ENCODE measurements around the gene GSTO2. TPM values are rescaled to one million over a fixed set of nuclear protein-coding genes. Genes with fewer than 3 reads are reported as not detected.
A peak's percentile ranks its signal among the peaks of the same experiment; 100 is the strongest.

Gene GSTO2
- total and polyA plus RNA-seq, 10 of the 15 experiments (the other 5 are each of a cell fraction or from before 2014, with no cell fraction given): 0.16 to 0.86 (median 0.46) TPM

DNA sequence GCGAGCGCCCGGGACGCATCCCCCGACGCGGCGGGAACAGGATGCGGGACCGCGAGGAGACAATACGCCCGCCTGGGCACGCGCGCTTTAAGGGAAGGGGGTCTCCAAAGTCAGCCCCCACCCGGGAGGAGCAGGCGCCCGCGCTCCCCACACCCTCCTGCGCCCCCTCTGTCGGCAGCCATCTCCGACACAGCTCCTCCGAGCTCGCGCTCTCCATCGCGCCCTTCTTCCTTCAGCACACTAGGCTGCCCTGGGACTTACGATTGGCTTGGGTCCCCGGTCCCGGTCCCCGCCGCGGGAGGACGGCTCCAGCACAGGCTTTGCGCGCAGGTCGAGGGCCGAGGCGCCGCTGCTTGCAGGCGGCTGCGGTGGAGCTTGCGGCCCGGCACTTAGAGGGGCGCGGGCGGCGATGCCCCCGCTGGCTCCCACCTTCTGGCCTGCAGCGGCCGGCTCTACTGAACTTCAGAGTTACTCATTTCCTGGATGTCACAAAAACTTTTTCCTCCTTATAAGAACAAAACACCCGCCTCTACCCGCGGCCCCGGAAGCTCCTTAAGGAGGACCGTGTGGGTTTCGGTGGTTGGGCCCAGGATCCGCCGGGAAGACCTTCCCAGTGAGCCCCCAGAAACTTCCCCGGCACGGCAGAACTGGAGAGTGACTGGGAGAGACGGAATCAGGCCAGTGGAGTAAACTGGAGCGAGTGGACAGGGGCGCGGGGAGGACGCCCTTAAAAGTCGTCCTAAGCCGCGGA is 69.2 kb downstream of the GSTO2 start, which contains the start of gene ITPRIP (continued):
- TF ChIP-seq PRDM15 (CRISPR knock-in tag; IDR thresholded peaks at IDR 0.05) (no peak), BCLAF1 (IDR thresholded peaks at IDR 0.05) (no peak), ZNF384 (IDR thresholded peaks at IDR 0.05; ENCODE audit: borderline replicate concordance, low read depth, low read length) (no peak), CBX5 (IDR thresholded peaks at IDR 0.05; ENCODE audit: low read depth) (no peak), SUPT20H (IDR thresholded peaks at IDR 0.05; ENCODE audit: borderline replicate concordance, control insufficient read depth, low read depth, low read length) (no peak), EGR1 (IDR thresholded peaks at IDR 0.05; ENCODE audit: borderline replicate concordance in 1 of 2, low read depth in 2 of 2, low read length in 2 of 2) (peak in 1 of 2 experiments; percentile 30; a peak in 1 of 3 replicates), MLLT1 (IDR thresholded peaks at IDR 0.05) (peak; percentile 48; the same call in 1 of the 2 replicates), BCL3 (IDR thresholded peaks at IDR 0.05; ENCODE audit: borderline replicate concordance, insufficient read depth, low read depth, low read length, poor library complexity, severe bottlenecking) (no peak), SKIL (IDR thresholded peaks at IDR 0.05; ENCODE audit: low read depth, poor library complexity, severe bottlenecking) (peak; percentile 76), IKZF2 (IDR thresholded peaks at IDR 0.05) (peak; percentile 66 to 67)
- TF ChIP-seq, protein P1, sequence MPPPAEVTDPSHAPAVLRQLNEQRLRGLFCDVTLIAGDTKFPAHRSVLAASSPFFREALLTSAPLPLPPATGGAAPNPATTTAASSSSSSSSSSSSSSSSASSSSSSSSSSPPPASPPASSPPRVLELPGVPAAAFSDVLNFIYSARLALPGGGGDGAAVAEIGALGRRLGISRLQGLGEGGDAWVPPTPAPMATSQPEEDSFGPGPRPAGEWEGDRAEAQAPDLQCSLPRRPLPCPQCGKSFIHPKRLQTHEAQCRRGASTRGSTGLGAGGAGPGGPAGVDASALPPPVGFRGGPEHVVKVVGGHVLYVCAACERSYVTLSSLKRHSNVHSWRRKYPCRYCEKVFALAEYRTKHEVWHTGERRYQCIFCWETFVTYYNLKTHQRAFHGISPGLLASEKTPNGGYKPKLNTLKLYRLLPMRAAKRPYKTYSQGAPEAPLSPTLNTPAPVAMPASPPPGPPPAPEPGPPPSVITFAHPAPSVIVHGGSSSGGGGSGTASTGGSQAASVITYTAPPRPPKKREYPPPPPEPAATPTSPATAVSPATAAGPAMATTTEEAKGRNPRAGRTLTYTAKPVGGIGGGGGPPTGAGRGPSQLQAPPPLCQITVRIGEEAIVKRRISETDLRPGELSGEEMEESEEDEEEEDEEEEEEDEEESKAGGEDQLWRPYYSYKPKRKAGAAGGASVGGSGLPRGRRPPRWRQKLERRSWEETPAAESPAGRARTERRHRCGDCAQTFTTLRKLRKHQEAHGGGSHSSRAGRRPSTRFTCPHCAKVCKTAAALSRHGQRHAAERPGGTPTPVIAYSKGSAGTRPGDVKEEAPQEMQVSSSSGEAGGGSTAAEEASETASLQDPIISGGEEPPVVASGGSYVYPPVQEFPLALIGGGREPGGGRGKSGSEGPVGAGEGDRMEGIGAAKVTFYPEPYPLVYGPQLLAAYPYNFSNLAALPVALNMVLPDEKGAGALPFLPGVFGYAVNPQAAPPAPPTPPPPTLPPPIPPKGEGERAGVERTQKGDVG (CRISPR knock-in tag; IDR thresholded peaks at IDR 0.05): no peak

Measured in GM12878 (cell line).